ENCODE data around the gene FHIT.

Gene FHIT

GRCh38 chr3:59714066-59714465 is 1537.2 kb downstream of the FHIT start:
- Histone ChIP-seq H3K27ac (ENCODE audit: low read depth, low read length) (no peak overlapping the region), H3K4me2 (ENCODE audit: low read length) (no peak overlapping the region), H3K9me2 (replicated peaks; ENCODE audit: control insufficient read depth, low read length) (no peaks in the 10 kb centered on the region; the same call in 1 of the 2 replicates), H3K4me1 (ENCODE audit: control insufficient read depth, low read length) (no peaks in the 10 kb centered on the region), H3K36me3 (ENCODE audit: control insufficient read depth, low read length) (no peaks in the 10 kb centered on the region), H3K9me3 (ENCODE audit: control insufficient read depth, insufficient read depth, low read length) (no peaks in the 10 kb centered on the region), H3K79me2 (ENCODE audit: control insufficient read depth, low read length) (no peaks in the 10 kb centered on the region), H4K20me1 (ENCODE audit: control insufficient read depth, insufficient read depth, low read depth, low read length) (no peaks in the 10 kb centered on the region), H3F3A (ENCODE audit: control insufficient read depth, insufficient read depth) (no peaks in the 10 kb centered on the region), H3K27me3 (ENCODE audit: control insufficient read depth, low read length) (no peaks in the 10 kb centered on the region), H3K4me3 (ENCODE audit: low read length) (no peak overlapping the region)
- TF ChIP-seq EZH2phosphoT487 (IDR thresholded peaks at IDR 0.05; ENCODE audit: borderline replicate concordance, low read length) = no peak
- no peak for TF ChIP-seq CTCF (IDR thresholded peaks at IDR 0.05; ENCODE audit: low read depth, low read length, poor library complexity, severe bottlenecking)

DNA sequence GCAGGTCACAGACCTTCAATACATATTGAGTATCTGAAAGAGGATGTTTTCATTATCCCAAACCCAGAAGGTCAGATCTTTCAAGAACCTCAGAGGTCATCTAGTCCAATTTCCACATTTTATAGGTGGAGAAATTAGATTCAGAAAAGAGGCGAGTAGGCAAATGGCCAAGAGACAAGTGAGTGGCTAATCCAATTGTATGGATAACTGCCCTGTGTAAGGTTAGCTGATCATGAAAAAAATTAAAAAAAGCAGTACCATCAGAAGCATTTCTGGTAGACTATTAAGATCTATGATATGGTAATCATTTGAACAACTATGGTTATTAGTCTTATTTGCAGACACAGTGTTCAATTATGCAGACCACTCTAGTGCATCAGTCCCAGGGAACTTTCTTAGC is 1540.7 kb downstream of the FHIT start:
- Histone ChIP-seq H4K20me1 (ENCODE audit: control insufficient read depth, insufficient read depth, low read depth, low read length) (no peaks in the 10 kb centered on the region), H3K79me2 (ENCODE audit: control insufficient read depth, low read length) (no peaks in the 10 kb centered on the region), H3K4me3 (ENCODE audit: low read length) (no peak overlapping the region), H3K9me3 (ENCODE audit: control insufficient read depth, insufficient read depth, low read length) (no peaks in the 10 kb centered on the region), H3K9me2 (replicated peaks; ENCODE audit: control insufficient read depth, low read length) (no peaks in the 10 kb centered on the region; the same call in 1 of the 2 replicates), H3K36me3 (ENCODE audit: control insufficient read depth, low read length) (no peaks in the 10 kb centered on the region), H3K27ac (ENCODE audit: low read depth, low read length) (no peak overlapping the region), H3K4me1 (ENCODE audit: control insufficient read depth, low read length) (no peaks in the 10 kb centered on the region), H3K27me3 (ENCODE audit: control insufficient read depth, low read length) (no peaks in the 10 kb centered on the region), H3K4me2 (ENCODE audit: low read length) (no peak overlapping the region), H3F3A (ENCODE audit: control insufficient read depth, insufficient read depth) (no peaks in the 10 kb centered on the region)
- no peak for TF ChIP-seq CTCF (IDR thresholded peaks at IDR 0.05; ENCODE audit: low read depth, low read length, poor library complexity, severe bottlenecking)
- no peak for TF ChIP-seq EZH2phosphoT487 (IDR thresholded peaks at IDR 0.05; ENCODE audit: borderline replicate concordance, low read length)

DNA sequence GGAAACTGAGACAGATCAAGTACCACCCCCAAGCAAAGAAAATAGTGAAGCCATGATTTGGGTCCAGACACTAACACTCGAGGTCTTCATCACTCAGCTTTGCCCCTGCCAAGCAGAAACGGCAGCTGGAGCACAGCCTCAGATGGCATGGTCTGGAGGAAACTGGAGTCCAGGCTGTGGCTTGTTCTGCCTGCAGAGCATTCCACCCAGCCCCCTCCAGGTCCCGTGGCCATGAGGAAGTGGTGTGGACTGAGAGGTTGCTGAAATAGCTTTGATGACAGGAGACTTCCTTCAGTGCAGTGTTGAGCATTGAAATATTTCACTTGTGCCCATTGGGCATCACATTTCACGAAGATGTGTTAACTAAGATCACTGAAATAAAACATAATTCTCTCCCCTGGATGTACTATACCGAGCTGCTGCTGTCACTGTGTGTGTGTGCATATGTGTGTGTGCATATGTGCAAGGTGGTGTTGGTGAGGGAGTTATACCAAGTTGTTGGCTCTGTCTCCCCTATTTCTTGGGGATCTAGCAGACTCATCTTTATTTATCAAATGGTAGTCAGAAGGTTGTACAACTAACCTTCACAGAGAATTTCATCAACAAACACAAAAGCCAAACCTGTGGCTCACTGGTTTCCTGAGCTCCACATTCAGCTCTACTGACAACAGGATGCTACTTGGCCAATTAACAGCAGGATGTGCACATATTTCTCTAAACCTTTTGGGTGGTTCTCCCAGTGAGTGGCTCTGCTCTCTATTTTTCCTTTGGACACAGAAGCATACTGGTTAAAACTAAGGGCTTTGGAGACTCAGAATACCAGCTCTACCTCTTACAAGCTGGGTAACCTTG is 1541.3 kb downstream of the FHIT start:
- no peaks in the 10 kb centered on the region for H4K20me1 ChIP-seq (ENCODE audit: control insufficient read depth, insufficient read depth, low read depth, low read length)
- H3K9me2 ChIP-seq (replicated peaks; ENCODE audit: control insufficient read depth, low read length) = no peaks in the 10 kb centered on the region; the same call in 1 of the 2 replicates
- H3K27ac ChIP-seq (ENCODE audit: low read depth, low read length) = no peak overlapping the region
- H3K79me2 ChIP-seq (ENCODE audit: control insufficient read depth, low read length) = no peaks in the 10 kb centered on the region
- H3K36me3 ChIP-seq (ENCODE audit: control insufficient read depth, low read length) = no peaks in the 10 kb centered on the region
- TF ChIP-seq EZH2phosphoT487 (IDR thresholded peaks at IDR 0.05; ENCODE audit: borderline replicate concordance, low read length) (no peak), CTCF (IDR thresholded peaks at IDR 0.05; ENCODE audit: low read depth, low read length, poor library complexity, severe bottlenecking) (no peak)
- H3K4me1 ChIP-seq (ENCODE audit: control insufficient read depth, low read length) = no peaks in the 10 kb centered on the region
- no peaks in the 10 kb centered on the region for H3K9me3 ChIP-seq (ENCODE audit: control insufficient read depth, insufficient read depth, low read length)
- no peaks in the 10 kb centered on the region for H3K27me3 ChIP-seq (ENCODE audit: control insufficient read depth, low read length)
- no peak overlapping the region for H3K4me2 ChIP-seq (ENCODE audit: low read length)
- H3F3A ChIP-seq (ENCODE audit: control insufficient read depth, insufficient read depth) = no peaks in the 10 kb centered on the region
- no peak overlapping the region for H3K4me3 ChIP-seq (ENCODE audit: low read length)
